Activated CD4-positive, CD25-positive, alpha-beta regulatory T cell treated with anti-CD3 and anti-CD28 coated beads, Interleukin-2, amount 50 U/mL, for 24 hours (primary cell): Measurements from ENCODE around the gene MMRN1.

Source experiments
- ATAC-seq, 2 donors: fragments of 150-1000 bp; cut with Tn5 transposase; one replicate each; pipeline ENCODE4 v1.10.0; 2021; ENCODE audit warnings: mild to moderate bottlenecking in 1 of 2, moderate library complexity in 1 of 2

MMRN1 gene

DNA sequence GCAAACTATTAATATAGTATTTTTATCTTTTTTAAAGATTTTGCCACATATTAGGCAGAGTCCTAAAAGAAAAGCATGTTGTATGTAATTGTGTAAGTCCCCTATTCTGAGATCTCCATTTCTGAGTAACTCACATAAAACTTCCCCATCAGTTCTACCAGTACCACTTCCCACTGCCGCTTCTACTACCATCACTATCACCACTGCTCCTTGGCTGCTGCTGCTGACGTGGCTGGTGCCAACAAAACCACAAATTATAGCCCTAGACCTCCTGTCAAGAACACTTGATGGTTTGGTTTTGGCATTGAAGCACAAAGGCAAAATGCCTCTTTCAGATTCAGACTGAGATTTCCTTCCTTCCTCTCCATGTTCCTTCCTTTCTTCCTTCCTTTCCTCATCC, 106.4 kb downstream of the MMRN1 start:
- no peak for ATAC-seq

- no peak for ATAC-seq
Observed at GRCh38 chr4:90002441-90003062, 107.9 kb downstream of the MMRN1 start.
